CD1c-positive myeloid dendritic cell (primary cell): ENCODE data around the gene PAXX.

Source experiments
- DNase-seq: peaks from one replicate; pipeline ENCODE4 v3.0.0-alpha.2; 2016; ENCODE audit errors: extremely low spot score

PAXX gene

DNA sequence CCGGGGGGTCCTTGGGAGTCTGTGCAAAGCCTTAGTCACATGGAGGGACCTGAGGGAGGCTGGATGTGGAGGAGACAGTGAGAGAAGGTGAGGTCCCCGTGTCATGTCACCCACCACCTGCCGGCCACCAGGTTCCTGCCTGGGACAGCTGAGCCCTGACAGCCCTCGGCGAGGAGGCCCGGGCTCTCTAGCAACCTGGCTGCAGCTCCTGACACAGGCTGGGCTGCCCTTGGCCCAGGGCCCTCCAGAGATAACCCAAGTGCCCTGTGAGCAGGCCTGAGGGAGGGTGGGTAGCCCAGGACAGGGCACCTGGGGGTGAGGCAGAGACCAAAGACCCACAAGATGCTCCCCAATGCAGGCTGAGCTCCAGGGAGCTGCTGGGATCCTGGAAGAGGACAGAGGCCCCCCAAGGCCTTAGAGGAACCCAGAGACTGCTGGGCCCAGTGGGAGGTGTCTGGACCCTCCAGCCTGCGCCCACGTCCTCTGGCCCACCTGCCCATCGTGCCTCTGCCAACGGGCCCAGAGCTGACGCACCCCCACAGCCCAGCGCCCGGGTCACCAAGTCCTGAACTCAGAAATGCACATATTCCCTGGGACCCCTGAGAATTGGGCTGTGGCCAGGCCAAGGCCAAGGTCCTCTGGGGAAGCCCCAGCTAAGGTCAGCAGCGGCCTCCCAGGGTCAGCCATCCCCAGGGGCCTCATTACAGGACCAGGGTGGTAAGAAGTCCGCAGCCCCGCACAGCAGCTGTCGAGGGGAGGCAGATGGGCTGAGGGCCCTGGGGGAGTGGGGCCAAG, 23.7 kb upstream of the PAXX start:
- no peak for DNase-seq

DNA sequence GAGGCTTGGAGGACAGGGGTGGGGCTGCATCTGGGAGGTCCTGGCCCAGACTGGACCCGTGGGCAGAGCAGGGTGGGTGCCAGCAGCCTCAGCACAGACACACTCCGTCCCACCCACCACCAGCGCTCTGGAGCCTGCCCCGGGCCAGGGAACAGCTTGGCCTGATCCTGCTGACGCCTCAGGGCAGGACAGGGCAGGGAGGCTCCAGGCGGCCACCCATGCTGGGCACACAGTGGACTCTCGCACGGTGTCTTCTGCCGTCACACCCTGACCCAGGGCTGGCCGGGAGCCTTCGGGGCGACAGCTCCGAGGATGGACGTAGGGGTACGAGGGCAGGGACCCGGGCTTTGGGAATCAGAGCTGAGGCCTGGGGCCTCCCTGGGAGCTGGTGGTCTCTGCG, 23.1 kb upstream of the PAXX start:
- no peak for DNase-seq

- DNase-seq: no peak
Observed at GRCh38 chr9:136969774-136970173, 22.4 kb upstream of the PAXX start.

GRCh38 chr9:136970361-136970760, 21.9 kb upstream of the PAXX start:
- no peak for DNase-seq

- no peak for DNase-seq
Observed at GRCh38 chr9:136971746-136972145, 20.5 kb upstream of the PAXX start.

DNA sequence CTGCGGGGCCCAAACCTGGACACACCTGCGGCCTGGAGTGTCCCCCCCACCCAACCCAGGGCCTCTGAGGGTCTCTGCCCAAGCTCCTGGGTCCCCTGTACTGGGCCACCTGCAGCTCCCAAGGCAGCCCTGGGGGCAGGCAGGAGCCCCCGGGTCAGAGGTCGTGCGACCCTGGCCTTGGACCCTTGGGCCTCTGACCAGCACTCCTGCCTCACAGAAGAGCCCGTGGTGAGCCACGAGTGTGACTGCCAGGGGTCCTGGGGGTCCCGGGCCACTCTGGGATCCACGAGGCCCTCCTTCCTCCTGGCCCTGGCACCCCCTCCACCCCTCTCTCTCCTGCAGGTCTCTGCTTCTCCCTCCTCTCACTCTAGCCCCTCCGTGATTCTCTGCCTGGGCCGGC, 19.9 kb upstream of the PAXX start:
- no peak for DNase-seq

DNA sequence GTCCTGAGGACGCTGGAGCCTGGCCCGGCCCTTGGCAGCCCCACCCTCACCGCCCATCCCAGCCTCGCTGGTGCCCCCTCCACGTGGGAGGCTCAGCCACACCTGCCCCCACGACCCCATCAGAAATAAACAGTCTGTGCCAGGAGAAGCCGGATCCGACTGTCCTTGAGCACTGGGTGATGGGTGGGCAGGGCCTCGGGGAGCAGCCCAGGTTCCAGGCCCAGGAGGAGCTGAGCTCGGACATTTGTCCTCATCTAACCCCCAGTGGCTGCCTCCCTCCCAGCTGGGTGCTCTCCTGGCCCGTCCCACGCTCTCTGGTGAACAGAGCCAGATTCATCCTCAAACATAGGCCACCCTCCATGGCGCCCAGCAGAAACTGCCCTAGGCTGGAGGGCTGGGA, 19.5 kb upstream of the PAXX start:
- no peak for DNase-seq

GRCh38 chr9:136973618-136974617, 18.3 kb upstream of the PAXX start:
- DNase-seq: no peak

DNA sequence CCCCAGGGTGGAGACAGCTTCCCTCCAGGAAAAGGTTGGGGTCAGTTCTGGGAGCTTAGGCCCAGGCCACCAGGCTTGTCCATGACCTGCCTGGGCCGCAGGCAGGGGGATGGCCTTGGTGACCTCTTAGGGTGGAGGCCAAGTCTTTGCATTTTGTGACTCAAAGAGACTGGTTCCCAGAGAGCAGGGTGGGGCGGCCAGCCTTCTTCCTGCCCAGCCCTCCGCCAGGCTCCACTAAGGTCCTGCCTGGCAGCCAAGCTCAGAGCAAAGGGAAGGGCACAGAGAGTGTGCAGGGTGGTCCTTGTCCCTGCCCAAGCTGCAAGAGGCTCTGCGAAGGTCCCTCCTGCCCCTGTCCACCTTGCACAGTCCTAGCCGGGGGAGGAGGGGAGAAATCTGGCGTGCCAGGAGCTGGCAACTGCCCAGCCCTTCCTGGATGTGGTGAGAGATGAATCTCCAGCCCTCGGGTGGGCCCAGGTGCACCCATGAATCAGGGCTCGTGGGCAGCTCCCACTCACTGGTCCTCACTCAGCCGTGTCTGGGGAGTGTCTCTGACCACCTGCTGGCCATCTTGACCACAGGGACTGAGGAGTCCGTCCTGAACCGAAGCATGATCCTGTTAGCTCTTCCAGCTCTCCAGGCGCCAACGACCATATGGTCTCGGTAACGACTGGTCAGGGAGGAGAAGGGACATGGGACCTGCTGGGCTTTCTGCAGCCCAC, 17.2 kb upstream of the PAXX start:
- no peak for DNase-seq

DNA sequence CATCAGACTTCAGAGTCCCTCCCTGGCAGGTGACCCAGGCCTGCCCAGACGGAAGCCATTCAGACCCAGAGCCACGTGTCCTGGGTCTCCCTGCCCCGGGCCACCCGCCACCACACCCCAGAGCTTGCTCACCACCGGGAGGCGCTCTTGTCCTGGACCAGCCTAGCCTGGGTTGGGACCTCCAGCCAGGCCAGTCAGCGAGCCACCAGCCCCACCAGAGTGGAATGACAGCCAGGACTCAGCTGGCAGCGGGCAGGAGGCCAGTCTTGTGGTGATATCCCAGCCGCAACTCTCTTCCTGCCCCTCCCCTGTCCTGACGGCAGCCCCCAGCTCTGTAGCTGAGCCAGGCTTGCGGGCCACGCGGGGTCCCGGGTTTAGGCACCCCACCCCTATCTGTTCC, 16.6 kb upstream of the PAXX start:
- peak; percentile 35 for DNase-seq

DNA sequence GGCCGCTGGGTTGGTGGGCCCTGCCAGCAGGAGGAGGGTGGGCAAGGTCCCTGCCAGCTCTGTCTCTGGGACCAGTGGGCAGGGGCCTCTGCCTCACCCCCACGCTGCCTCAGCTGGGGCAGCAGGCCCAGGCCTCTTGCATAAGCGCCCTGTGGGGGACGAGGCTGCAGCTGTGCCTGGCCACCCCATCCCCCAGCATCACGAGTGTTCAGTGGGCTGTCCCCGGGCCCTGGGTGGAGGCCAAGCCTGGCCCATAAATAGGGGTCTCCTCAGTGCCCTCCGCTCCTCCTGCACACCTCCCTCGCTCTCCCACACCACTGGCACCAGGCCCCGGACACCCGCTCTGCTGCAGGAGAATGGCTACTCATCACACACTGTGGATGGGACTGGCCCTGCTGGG, 15.0 kb upstream of the PAXX start, which contains the start of gene PTGDS:
TSS of gene PTGDS (plus strand) at position 282 of the 400 bp plus-strand sequence. CDS start at position 357, 75 bp downstream.
- no peak for DNase-seq

- no peak for DNase-seq
Observed at GRCh38 chr9:136977649-136978072, 14.6 kb upstream of the PAXX start.

- DNase-seq: peak; percentile 66
Observed at GRCh38 chr9:136978073-136978864, 14.0 kb upstream of the PAXX start.

DNA sequence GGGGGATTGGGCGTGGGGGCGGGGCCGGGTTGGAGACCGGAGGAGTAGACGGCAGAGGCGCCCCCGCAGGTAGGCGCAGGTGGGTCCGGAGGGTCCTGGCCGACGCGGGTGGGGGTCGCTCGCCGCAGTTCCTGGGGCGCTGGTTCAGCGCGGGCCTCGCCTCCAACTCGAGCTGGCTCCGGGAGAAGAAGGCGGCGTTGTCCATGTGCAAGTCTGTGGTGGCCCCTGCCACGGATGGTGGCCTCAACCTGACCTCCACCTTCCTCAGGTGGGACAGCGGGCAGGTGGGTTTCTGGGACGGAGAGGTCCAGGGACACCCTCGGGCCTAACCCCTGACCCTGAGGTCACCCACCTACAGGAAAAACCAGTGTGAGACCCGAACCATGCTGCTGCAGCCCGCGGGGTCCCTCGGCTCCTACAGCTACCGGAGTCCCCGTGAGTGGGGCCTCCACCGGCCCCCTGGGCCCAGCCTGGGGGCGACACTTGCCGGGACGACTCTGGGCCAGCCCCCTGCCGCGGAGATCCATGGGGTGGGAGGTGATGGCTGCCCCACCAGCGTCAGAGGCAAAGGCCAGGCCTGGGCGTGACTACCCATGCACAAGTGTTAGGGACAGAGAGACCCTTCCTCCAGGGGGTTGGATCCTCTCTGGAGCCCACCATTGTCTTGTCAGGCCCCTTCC, 13.2 kb upstream of the PAXX start:
- DNase-seq: no peak

- no peak for DNase-seq
Observed at GRCh38 chr9:136979769-136980587, 12.2 kb upstream of the PAXX start.

DNA sequence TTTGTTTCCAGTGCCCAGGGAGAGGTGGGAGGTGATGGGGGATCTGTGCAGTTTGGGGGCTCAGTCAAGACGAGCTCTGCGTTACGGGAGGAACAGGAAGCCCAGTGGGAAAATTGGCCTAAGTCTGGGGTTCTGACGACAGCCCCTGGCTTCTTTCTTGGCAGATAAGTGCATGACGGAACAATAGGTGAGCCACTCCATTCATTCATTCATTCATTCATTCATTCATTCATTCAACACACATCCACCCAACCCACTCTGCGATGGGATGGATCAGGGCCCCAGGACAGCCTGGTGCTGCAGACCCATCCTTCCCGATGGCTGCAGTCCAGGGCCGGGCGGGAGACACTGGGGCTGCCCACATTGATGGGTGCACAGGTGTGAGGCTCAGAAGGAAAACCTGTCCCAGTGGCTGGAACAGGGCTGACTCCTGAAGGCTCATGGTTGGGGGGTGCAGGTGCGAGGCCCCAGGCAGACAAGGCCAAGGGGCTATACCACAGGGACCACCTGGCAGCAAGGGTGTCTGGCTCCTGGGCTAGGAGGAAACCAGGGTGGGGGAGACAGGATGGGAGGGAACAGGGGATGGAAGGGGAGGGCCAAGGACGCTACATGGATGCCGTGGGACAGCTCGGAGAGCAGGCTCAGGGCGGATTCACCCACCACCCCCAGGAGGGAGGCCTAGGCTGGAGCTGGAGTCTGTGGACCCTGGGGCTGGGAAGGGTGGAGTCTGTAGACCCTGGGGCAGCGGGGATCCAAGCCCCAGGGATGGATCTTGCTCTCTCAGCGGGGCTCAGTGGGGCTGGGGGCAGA, 11.3 kb upstream of the PAXX start:
- no peak for DNase-seq

- no peak for DNase-seq
Observed at GRCh38 chr9:136981588-136982231, 10.5 kb upstream of the PAXX start.
